H9 (cell line): Measurements from ENCODE around the gene PTH2R. TPM values are rescaled to one million over a fixed set of nuclear protein-coding genes. Genes with fewer than 3 reads are reported as not detected.
A peak's percentile ranks its signal among the peaks of the same experiment; 100 is the strongest.

Experiments
- DNase-seq: peaks from one replicate; pipeline ENCODE4 v3.0.0-alpha.2; 2017
- H2AFZ ChIP-seq: one replicate; pipeline ENCODE4 v1.6.1; 2013; ENCODE audit warnings: mild to moderate bottlenecking, low read length, control low read depth, moderate library complexity
- H2AK5ac ChIP-seq: 2 replicates; pipeline ENCODE4 v1.6.1; 2013; ENCODE audit warnings: low read length, control low read depth, mixed read lengths; ENCODE audit not compliant: insufficient read length
- H2BK120ac ChIP-seq: one replicate; pipeline ENCODE4 v1.6.1; 2013; ENCODE audit warnings: low read depth, mild to moderate bottlenecking, low read length, control low read depth, inconsistent platforms; ENCODE audit not compliant: poor library complexity, severe bottlenecking
- H2BK12ac ChIP-seq: 2 replicates; pipeline ENCODE4 v1.6.1; 2013; ENCODE audit warnings: low read length, control low read depth, mixed read lengths, low read depth; ENCODE audit not compliant: insufficient read length
- H2BK15ac ChIP-seq: 2 replicates; pipeline ENCODE4 v1.6.1; 2013; ENCODE audit warnings: low read depth, low read length, control low read depth
- H2BK20ac ChIP-seq: one replicate; pipeline ENCODE4 v1.6.1; 2013; ENCODE audit warnings: low read depth, mild to moderate bottlenecking, low read length, control low read depth, inconsistent platforms; ENCODE audit not compliant: poor library complexity, severe bottlenecking
- H2BK5ac ChIP-seq: 2 replicates; pipeline ENCODE4 v1.6.1; 2013; ENCODE audit warnings: low read length, control low read depth, mixed read lengths; ENCODE audit not compliant: insufficient read length
- H3K14ac ChIP-seq: 2 replicates; pipeline ENCODE4 v1.6.1; 2013; ENCODE audit warnings: low read length, control low read depth; ENCODE audit not compliant: insufficient read depth
- H3K18ac ChIP-seq: 2 replicates; pipeline ENCODE4 v1.6.1; 2013; ENCODE audit warnings: low read depth, mild to moderate bottlenecking, mixed read lengths, low read length, control low read depth; ENCODE audit not compliant: insufficient read length
- H3K23ac ChIP-seq: 2 replicates; pipeline ENCODE4 v1.6.1; 2013; ENCODE audit warnings: low read length, control low read depth, mixed read lengths, low read depth; ENCODE audit not compliant: insufficient read length
- H3K23me2 ChIP-seq: 2 replicates; pipeline ENCODE4 v1.6.1; 2013; ENCODE audit warnings: low read depth, mild to moderate bottlenecking, mixed read lengths, low read length, control low read depth; ENCODE audit not compliant: insufficient read length, poor library complexity, severe bottlenecking
- H3K27ac ChIP-seq: 2 replicates; pipeline ENCODE4 v1.5.1; 2013; ENCODE audit warnings: low read length, control low read depth, mixed read lengths, low read depth; ENCODE audit not compliant: insufficient read length
- H3K27me3 ChIP-seq: 2 replicates; pipeline ENCODE4 v1.6.1; 2013; ENCODE audit warnings: low read length, control low read depth, inconsistent platforms; ENCODE audit not compliant: insufficient read depth
- H3K4ac ChIP-seq: 2 replicates; pipeline ENCODE4 v1.6.1; 2013; ENCODE audit warnings: low read depth, mild to moderate bottlenecking, control low read depth, inconsistent platforms, low read length, moderate library complexity
- H3K4me1 ChIP-seq: 2 replicates; pipeline ENCODE4 v1.6.1; 2013; ENCODE audit warnings: low read length, control low read depth, inconsistent platforms; ENCODE audit not compliant: insufficient read depth
- H3K4me2 ChIP-seq: 2 replicates; pipeline ENCODE4 v1.6.1; 2013; ENCODE audit warnings: low read length, control low read depth, mixed read lengths; ENCODE audit not compliant: insufficient read length, insufficient read depth
- H3K56ac ChIP-seq: 2 replicates; pipeline ENCODE4 v1.6.1; 2013; ENCODE audit warnings: low read depth, mild to moderate bottlenecking, mixed read lengths, low read length, control low read depth; ENCODE audit not compliant: insufficient read length
- H3K79me1 ChIP-seq: 2 replicates; pipeline ENCODE4 v1.6.1; 2013; ENCODE audit warnings: low read depth, mild to moderate bottlenecking, moderate library complexity, low read length, control low read depth, inconsistent platforms; ENCODE audit not compliant: insufficient read depth, poor library complexity, severe bottlenecking
- H3K79me2 ChIP-seq: 2 replicates; pipeline ENCODE4 v1.6.1; 2013; ENCODE audit warnings: low read length, control low read depth, inconsistent platforms; ENCODE audit not compliant: insufficient read depth
- H3K9ac ChIP-seq: 2 replicates; pipeline ENCODE4 v1.6.1; 2013; ENCODE audit warnings: low read length, control low read depth, mixed read lengths; ENCODE audit not compliant: insufficient read length; ENCODE audit errors: extremely low read depth
- H3K9me3 ChIP-seq: one replicate; pipeline ENCODE4 v1.6.1; 2013; ENCODE audit warnings: low read depth, low read length, inconsistent platforms; ENCODE audit not compliant: control insufficient read depth
- H3T11ph ChIP-seq: one replicate; pipeline ENCODE4 v1.6.1; 2013; ENCODE audit warnings: mild to moderate bottlenecking, low read length, control low read depth, inconsistent platforms
- H4K20me1 ChIP-seq: one replicate; pipeline ENCODE4 v1.6.1; 2013; ENCODE audit not compliant: control insufficient read depth, insufficient read length, insufficient read depth
- H4K5ac ChIP-seq: 2 replicates; pipeline ENCODE4 v1.6.1; 2013; ENCODE audit warnings: low read depth, mild to moderate bottlenecking, mixed read lengths, low read length, control low read depth; ENCODE audit not compliant: insufficient read length
- H4K8ac ChIP-seq: replicated peaks from 2 replicates; pipeline ENCODE4 v1.6.1; 2013; ENCODE audit warnings: low read length, control low read depth, mixed read lengths, low read depth; ENCODE audit not compliant: insufficient read length
- H4K91ac ChIP-seq: 2 replicates; pipeline ENCODE4 v1.6.1; 2013; ENCODE audit warnings: low read depth, mild to moderate bottlenecking, moderate library complexity, mixed read lengths, low read length, control low read depth; ENCODE audit not compliant: insufficient read length
- H3K27ac Mint-ChIP-seq, 3 experiments: 2 replicates in 2 of 3; 3 replicates in 1 of 3; pipeline ENCODE4 v1.8.0; 2020 to 2021; ENCODE audit warnings: mixed read lengths in 3 of 3, mild to moderate bottlenecking in 1 of 3, moderate library complexity in 1 of 3
- H3K27me3 Mint-ChIP-seq: 2 replicates; pipeline ENCODE4 v1.8.0; 2021; ENCODE audit warnings: low read depth, mild to moderate bottlenecking, moderate library complexity, mixed read lengths
- H3K36me3 Mint-ChIP-seq, 3 experiments: 2 replicates in 2 of 3; 3 replicates in 1 of 3; pipeline ENCODE4 v1.8.0; 2020 to 2021; ENCODE audit warnings: low read depth in 3 of 3, mixed read lengths in 3 of 3; ENCODE audit not compliant: insufficient read depth in 1 of 3
- H3K4me1 Mint-ChIP-seq, 2 experiments: 2 replicates each; pipeline ENCODE4 v1.8.0; 2020; ENCODE audit warnings: mixed read lengths in 2 of 2
- H3K4me3 Mint-ChIP-seq, 2 experiments: 2 replicates in 1 of 2; 3 replicates in 1 of 2; pipeline ENCODE4 v1.8.0; 2020 to 2021; ENCODE audit warnings: mild to moderate bottlenecking in 2 of 2, mixed read lengths in 2 of 2, moderate library complexity in 1 of 2
- H3K9me3 Mint-ChIP-seq, 2 experiments: 2 replicates in 1 of 2; 3 replicates in 1 of 2; pipeline ENCODE4 v1.8.0; 2020; ENCODE audit warnings: mild to moderate bottlenecking in 2 of 2, mixed read lengths in 2 of 2, moderate library complexity in 1 of 2
- CTCF ChIP-seq: fragments of 200-600 bp; sonication (generic); conservative IDR thresholded peaks from 3 replicates; pipeline ENCODE4 v1.8.0; 2021; ENCODE audit warnings: antibody characterized with exemption, mild to moderate bottlenecking
- WGBS: extraction: QIAGEN DNeasy Blood & Tissue Kit; methylation state at CpG from one replicate; pipeline ENCODE4 v1.1.7; 2013; ENCODE audit warnings: missing lambda C conversion rate, low lambda C conversion rate, mixed read lengths; ENCODE audit not compliant: insufficient read length; ENCODE audit errors: extremely low coverage; 5-methylcytosine and 5-hydroxymethylcytosine counted together
- total RNA-seq: library from RNA; stranded (reverse); gene quantifications from 2 replicates; pipeline ENCODE4 v1.2.1, GENCODE V29; 2021

The PTH2R gene
- total RNA-seq, 1 experiment from 2014 or later, result 0.20 TPM

GRCh38 chr2:208356846-208357574 lies 49.6 kb upstream of the PTH2R start:
- no peaks in the 10 kb centered on the region for H3K9me3 ChIP-seq
- H2BK120ac ChIP-seq, result no peak overlapping the region
- no peaks in the 10 kb centered on the region for H3K79me2 ChIP-seq
- Mint-ChIP-seq H3K4me1 (peaks cover 9 to 10% of the 10 kb centered on the region in 2 experiments), H3K27ac (no peak overlapping the region), H3K27me3 (no peaks in the 10 kb centered on the region; the same call in 1 of the 2 replicates), H3K9me3 (no peaks in the 10 kb centered on the region; a peak in 1 of 5 replicates), H3K36me3 (peaks cover 12 to 58% (median 41%) of the 10 kb centered on the region in 3 experiments; a peak in 6 of 7 replicates), H3K4me3 (no peak overlapping the region)
- no peak overlapping the region for H4K5ac ChIP-seq
- peak; percentile 28; the same call in 2 of the 3 replicates for TF ChIP-seq CTCF
- no peak for DNase-seq
- no peaks in the 10 kb centered on the region for H3K79me1 ChIP-seq
- no peaks in the 10 kb centered on the region for H4K20me1 ChIP-seq
- H3K4me1 ChIP-seq, result no peaks in the 10 kb centered on the region
- H3T11ph ChIP-seq, result no peak overlapping the region
- H2BK20ac ChIP-seq, result no peak overlapping the region
- H2BK15ac ChIP-seq, result no peak overlapping the region
- H3K4ac ChIP-seq, result no peak overlapping the region
- H2AK5ac ChIP-seq, result no peak overlapping the region
- no peak overlapping the region for H3K9ac ChIP-seq
- no CpG with 5 or more reads among the region's 1 CpG for WGBS
- H3K27me3 ChIP-seq, result no peaks in the 10 kb centered on the region
- no peak overlapping the region for H4K91ac ChIP-seq
- no peak overlapping the region for H3K4me2 ChIP-seq
- no peak overlapping the region for H2BK5ac ChIP-seq
- no peak overlapping the region for H4K8ac ChIP-seq
- no peak overlapping the region for H3K56ac ChIP-seq
- no peak overlapping the region for H2AFZ ChIP-seq
- no peak overlapping the region for H3K18ac ChIP-seq
- no peak overlapping the region for H3K23ac ChIP-seq
- H3K23me2 ChIP-seq, result no peaks in the 10 kb centered on the region
- no peak overlapping the region for H3K27ac ChIP-seq
- no peak overlapping the region for H3K14ac ChIP-seq
- no peak overlapping the region for H2BK12ac ChIP-seq
